ENCODE data around the gene AGPS. TPM values are rescaled to one million over a fixed set of nuclear protein-coding genes. Genes with fewer than 3 reads are reported as not detected.

AGPS gene
- total and polyA plus RNA-seq, 10 of the 15 experiments (the other 5 are each of a cell fraction or from before 2014, with no cell fraction given), result 7.9 to 54.2 (median 38.7) TPM

GRCh38 chr2:177547122-177547521 lies 154.5 kb downstream of the AGPS start:
- H4K20me1 ChIP-seq (ENCODE audit: control insufficient read depth, insufficient read depth), result no peaks in the 10 kb centered on the region
- no peaks in the 10 kb centered on the region for H3K27me3 ChIP-seq (replicated peaks in 1 of 2; ENCODE audit: control insufficient read depth in 2 of 2, insufficient read depth in 2 of 2, low read length in 1 of 2)
- BruUV-seq (replicated peaks), result no TSS peak
- H3K36me3 ChIP-seq (ENCODE audit: control insufficient read depth in 2 of 2, insufficient read depth in 2 of 2, low read length in 1 of 2), result no peaks in the 10 kb centered on the region
- no peak overlapping the region for H3K4me3 ChIP-seq
- ATAC-seq (peak; percentile 95), DNase-seq (ENCODE audit: low read depth, low spot score) (peak; percentile 89), FAIRE-seq (peak; percentile 96)
- peaks cover 37% of the 10 kb centered on the region for H3K4me1 ChIP-seq (ENCODE audit: control insufficient read depth, insufficient read depth, low read length)
- CTCF ChIA-PET, result no interaction called here
- no peak overlapping the region for H3K4me2 ChIP-seq (ENCODE audit: control insufficient read depth, insufficient read depth)
- intact Hi-C loops (cut with micrococcal nuclease; ENCODE audit: unreplicated experiment) (no loop called here), in situ Hi-C loops (cut with MboI) (no loop called here)
- H3K27ac ChIP-seq (ENCODE audit: control insufficient read depth, insufficient read depth), result no peak overlapping the region
- H3K9me3 ChIP-seq (replicated peaks; ENCODE audit: control insufficient read depth, insufficient read depth, low read length), result peaks cover 3% of the 10 kb centered on the region; the same call in 1 of the 3 replicates
- no peaks in the 10 kb centered on the region; the same call in 1 of the 2 replicates for H3K79me2 ChIP-seq (ENCODE audit: control insufficient read depth, insufficient read depth, low read length)
- H2AFZ ChIP-seq (ENCODE audit: control insufficient read depth, low read depth, low read length), result no peak overlapping the region
- SMC1A ChIA-PET (ENCODE audit: uncharacterized antibody, unreplicated experiment), result interaction anchor here (1.2 to 1.4 kb wide), 4 partner anchors 12 to 211 kb away, joined by 3 to 4 read pairs (median 4); no protein-coding TSS in a partner anchor
- H3K9ac ChIP-seq (ENCODE audit: control insufficient read depth, insufficient read depth, low read length), result no peak overlapping the region
- RAD21 ChIA-PET (ENCODE audit: unreplicated experiment), result no interaction called here
- POLR2A ChIA-PET, result no interaction called here
- no peak for TF ChIP-seq BACH1 (IDR thresholded peaks at IDR 0.05; ENCODE audit: borderline replicate concordance)
- 0 out of 2 replicates have a peak, but pooled peaks have one; percentile 34 for TF ChIP-seq GABPA (IDR thresholded peaks at IDR 0.05; ENCODE audit: low read depth)
- peak; percentile 82 for TF ChIP-seq MTA2 (IDR thresholded peaks at IDR 0.05; ENCODE audit: low read depth)
- TF ChIP-seq NR2F1 (conservative IDR thresholded peaks at IDR 0.05), result peak; percentile 73
- TF ChIP-seq RELA (IDR thresholded peaks at IDR 0.05; ENCODE audit: borderline replicate concordance, partially characterized antibody), result peak; percentile 29
- no peak for TF ChIP-seq SUPT20H (IDR thresholded peaks at IDR 0.05; ENCODE audit: borderline replicate concordance, control insufficient read depth, low read depth, low read length)
- peak; percentile 57 for TF ChIP-seq SKIL (IDR thresholded peaks at IDR 0.05; ENCODE audit: low read depth, poor library complexity, severe bottlenecking)
- no peak for TF ChIP-seq ZBTB40 (IDR thresholded peaks at IDR 0.05; ENCODE audit: borderline replicate concordance)
- peak; percentile 58 to 85 for TF ChIP-seq IKZF2 (IDR thresholded peaks at IDR 0.05)
- TF ChIP-seq PBX3 (IDR thresholded peaks at IDR 0.05; ENCODE audit: insufficient replicate concordance, low read depth, low read length), result no peak
- TF ChIP-seq EED (IDR thresholded peaks at IDR 0.05; ENCODE audit: low read depth), result peak; percentile 74
- peak; percentile 63; the same call in 1 of the 3 replicates for TF ChIP-seq POU2F2 (IDR thresholded peaks at IDR 0.05; ENCODE audit: borderline replicate concordance, low read depth, low read length)
- TF ChIP-seq HDAC2 (IDR thresholded peaks at IDR 0.05), result no peak
- TF ChIP-seq PRDM15 (CRISPR knock-in tag; IDR thresholded peaks at IDR 0.05), result no peak
